Ammon's horn (tissue), 1 donor: Measurements from ENCODE around the gene HDHD5.

Experiments
- DNase-seq: peaks from one replicate; pipeline ENCODE4 v3.0.0-alpha.2; 2016; ENCODE audit warnings: low spot score

The HDHD5 gene

DNA sequence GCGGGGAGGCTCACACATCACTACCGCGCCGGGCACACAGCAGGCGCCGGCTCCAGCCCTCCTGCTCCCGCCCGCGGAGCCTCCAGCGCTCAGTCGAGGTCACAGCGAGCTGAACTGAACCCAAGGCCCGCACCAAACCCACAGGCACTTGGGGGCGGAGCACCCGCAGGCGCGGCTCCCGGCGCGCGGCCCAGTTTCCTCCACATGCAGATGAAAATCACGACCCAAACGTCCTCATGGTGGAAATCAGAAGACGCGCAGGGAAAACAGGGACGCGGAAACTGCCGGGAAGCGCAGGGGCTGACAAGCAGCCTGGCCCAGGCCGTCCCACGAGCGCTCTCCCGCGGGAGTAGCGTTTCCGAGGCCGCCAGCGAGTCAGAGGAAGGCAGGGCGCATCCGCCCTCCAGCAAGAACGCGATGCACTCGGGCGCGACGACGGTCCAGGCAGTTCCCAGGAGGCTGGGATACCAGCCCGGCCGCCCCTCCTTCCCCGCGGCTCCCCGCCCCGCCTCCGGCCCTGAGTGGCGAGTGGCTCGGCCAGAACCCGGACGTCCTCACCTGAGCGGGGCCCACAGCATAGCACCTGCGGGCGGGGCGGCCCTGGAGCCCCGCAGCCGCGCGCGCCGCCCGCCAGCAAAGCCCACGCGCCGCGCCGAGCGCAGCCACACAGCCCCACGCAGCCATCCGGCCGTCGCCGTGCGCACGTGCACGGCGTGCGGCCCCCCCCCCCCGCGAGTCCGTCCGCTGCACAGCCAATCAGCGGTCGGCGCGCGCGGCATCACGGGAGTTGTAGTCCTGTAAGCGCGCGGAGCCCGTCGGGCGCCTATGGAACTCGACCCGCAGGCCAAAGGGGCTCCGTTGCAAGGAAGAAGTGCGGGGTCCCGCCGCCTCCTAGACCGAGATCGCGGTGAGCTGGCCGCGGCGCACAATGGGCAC, at the start of gene HDHD5:
Gene HDHD5 (minus strand): TSS at position 710 of the 936 bp plus-strand sequence. CDS start 26 bp downstream, at position 684.
- DNase-seq, result peak; percentile 92

GRCh38 chr22:17205432-17205831, 46.4 kb upstream of the HDHD5 start:
- DNase-seq, result peak; percentile 17

DNA sequence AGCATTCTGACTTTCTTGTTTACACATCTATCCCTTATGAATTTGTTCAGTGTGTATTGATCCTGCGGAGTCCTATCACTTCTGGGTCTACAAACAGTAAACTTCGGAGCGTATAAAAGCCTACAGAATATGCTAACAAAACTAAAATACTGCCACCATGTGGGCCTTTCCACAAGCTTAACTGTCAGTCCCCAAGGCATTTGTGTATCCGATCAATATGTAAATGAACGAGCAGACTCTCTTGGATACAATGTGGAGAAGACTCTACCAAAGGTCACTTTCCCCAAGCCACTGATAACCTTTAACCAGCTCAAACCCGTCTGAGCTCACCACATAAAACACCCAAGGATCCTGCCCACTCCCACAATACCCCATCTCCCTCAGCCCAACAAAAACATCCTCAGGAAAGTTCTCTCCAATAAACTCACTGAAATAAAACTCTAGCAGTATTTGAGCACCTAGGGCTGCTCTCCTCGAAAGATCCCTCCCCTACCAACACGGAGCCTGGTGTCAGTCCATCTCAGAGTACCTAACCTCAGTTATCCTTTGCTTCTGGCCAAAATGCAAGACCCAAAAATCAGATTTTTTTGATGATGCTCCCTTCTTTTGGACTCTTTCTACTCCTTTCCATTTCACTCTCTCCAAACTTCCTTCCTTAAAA, 42.3 kb upstream of the HDHD5 start:
- peak; percentile 62 for DNase-seq

GRCh38 chr22:17199003-17199731, 40.1 kb upstream of the HDHD5 start:
- DNase-seq, result peak; percentile 21

GRCh38 chr22:17198170-17199002, 39.3 kb upstream of the HDHD5 start:
- peak; percentile 21 for DNase-seq

GRCh38 chr22:17194213-17194612, 35.1 kb upstream of the HDHD5 start:
- DNase-seq, result no peak

DNA sequence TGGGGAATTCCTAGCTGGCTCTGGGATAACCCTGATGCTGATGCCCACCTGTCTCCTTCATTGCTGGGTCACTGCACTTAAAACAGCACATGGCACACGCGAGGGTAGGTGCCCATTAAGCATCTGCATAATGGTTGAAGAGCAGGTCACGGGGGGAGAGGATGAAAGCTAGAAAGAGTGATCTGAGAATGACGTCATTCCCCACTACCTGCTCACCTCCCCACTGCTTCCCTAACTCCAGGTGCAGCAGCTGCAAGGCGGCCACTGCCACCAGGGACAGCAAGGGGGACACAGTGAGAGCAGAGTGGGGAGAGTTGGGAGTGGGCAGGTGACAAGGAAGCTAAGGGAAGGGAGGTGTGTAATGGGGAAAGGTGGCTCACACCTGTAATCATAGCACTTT, 33.1 kb upstream of the HDHD5 start:
- DNase-seq, result no peak

DNA sequence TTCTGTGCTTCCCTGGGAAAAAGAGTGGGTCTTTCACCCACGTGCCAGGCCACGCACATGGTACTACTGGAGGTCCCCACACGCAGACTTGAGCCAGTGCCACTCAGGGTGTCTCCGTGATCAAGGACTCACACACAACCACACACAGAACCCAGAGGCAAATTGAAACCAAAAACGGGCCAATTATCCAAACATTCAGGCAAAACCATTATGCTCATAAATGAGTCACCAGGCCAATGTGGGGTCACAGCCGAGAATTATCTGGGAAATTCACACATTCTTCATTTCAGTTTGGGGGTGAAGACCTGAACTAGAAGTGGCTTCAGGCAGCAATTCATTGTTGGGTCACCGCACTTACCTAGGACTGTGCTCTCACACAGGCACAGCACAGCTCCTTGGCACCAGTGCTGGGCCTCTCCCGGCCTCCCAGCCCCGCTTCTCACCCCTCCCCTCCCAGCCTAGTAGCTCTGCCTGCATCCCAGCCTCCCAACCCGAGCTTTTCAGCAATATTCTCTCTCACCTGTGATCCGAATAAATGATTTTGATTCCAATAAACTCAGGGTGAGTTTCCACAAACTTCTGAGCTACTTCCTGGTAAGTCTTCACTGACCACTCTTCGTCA, 32.2 kb upstream of the HDHD5 start:
- no peak for DNase-seq

GRCh38 chr22:17190702-17191101, 31.6 kb upstream of the HDHD5 start:
- no peak for DNase-seq

DNA sequence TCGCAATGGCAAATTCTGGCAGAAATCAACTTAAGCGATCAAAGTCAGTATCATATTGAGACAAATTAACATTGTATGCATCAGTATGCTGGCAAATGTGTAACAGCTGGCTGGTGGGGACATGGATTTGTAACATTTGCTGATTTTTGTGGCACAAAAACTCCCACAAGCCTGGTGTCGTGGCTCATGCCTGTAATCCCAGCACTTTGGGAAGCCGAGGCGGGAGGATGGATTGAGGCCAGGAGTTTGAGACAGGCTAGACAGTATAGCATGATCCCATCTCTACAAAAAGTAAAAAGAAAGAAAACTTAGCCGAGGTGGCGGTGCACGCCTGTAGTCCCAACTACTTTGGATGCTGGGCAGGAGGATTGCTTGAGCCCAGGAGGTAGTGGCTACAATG, 17.6 kb upstream of the HDHD5 start:
- peak; percentile 65 for DNase-seq

GRCh38 chr22:17172029-17172833, 13.2 kb upstream of the HDHD5 start:
- no peak for DNase-seq

DNA sequence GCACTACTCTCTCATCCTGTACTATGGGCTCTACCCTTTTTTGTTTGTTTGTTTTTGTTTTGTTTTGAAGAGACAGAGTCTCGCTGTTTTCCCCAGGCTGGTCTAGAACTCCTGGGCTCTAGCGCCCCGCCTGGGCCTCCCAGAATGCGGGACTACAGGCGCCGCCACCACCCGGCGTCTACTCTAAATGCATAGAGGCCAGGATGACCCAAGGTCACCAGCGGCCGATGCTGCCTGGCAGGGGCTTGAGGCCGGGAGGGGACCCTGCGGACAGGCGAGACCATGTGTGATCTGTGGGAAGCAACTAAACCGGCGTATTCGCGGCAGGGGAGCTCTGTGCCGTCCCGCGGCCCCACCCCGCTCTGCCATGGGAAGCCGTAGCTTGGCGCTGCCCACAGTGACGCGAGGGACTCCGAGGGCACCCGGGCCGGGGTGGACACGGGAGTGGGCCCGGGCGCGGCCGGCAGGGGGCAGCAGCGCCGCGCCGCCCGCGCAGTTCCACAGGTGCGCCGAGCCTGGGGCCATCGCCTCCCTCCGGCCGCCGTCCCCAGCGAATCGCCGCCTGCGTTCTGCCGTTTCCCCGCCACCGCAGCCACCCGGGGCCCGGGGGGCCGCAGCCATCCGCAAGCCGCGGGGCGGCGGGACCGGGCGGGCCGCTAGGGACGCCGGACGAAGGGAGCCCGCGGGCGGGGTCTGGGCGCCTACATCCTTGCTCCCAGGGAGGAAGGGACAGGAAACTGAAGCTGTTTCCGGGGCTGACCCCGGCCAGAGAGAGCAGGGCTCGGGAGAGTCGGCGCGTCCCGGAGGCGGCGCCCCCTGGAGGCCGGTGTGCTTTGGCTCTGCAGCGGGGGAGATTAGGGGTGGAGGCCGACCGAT, 12.3 kb upstream of the HDHD5 start:
- peak; percentile 90 for DNase-seq

- DNase-seq, result peak; percentile 47
Measured at GRCh38 chr22:17167486-17167885, 8.4 kb upstream of the HDHD5 start.

- DNase-seq, result no peak
Measured at GRCh38 chr22:17164392-17165024, 5.4 kb upstream of the HDHD5 start.

GRCh38 chr22:17162731-17163130, 3.7 kb upstream of the HDHD5 start:
- DNase-seq, result no peak

DNA sequence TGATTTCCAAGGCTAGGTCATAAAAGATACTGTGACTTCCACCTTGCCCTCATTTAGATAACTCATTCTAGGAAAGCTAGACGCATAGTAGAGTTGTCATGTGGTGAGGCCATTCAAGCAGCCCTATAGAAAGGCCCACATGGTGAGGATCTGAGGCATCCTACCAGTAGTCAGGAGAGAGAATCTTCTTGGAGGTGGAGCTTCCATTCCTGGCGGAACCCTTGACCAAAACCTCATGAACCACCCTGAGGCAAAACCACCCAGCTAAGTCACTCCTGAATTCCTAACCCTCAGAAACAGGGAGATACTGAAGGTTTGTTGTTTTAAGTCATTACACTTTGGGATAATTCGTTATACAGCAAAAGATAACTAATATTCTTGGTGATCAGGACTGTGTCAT, 2.9 kb upstream of the HDHD5 start:
- no peak for DNase-seq

- peak; percentile 74 for DNase-seq
Measured at GRCh38 chr22:17159504-17159951, 451 bp upstream of the HDHD5 start.

- no peak for DNase-seq
Measured at GRCh38 chr22:17158176-17158567, 905 bp downstream of the HDHD5 start.

DNA sequence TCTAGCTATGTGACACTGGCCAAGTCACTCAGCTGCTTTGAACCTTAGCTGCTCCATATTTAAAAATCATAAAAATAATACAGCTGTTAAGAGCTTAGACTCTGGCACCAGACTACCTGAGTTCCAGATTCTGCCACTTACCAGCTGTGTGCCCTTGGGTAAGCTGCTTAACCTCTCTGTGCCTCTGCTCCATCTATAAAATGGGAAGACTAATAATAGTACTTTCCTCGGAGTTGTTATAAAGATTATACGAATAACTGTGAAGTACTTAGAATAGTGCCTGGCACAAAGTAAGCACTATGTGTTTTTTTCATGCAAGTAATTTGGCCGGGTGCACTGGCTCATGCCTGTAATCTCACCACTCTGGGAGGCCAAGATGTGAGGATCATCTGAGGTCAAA, 1.4 kb downstream of the HDHD5 start:
- no peak for DNase-seq
